Measurements from ENCODE around the gene ZNF121. TPM values are rescaled to one million over a fixed set of nuclear protein-coding genes. Genes with fewer than 3 reads are reported as not detected.

Gene ZNF121
- total RNA-seq, 4 donors from 2014 or later, result 27.4 to 39.8 (median 32.2) TPM

GRCh38 chr19:9538183-9539058, 45.9 kb downstream of the ZNF121 start, which contains the start of gene ZNF426:
ZNF426 (minus strand) TSS chr19:9538645; CDS start chr19:9536232, 2,413 bp downstream.
- peak within 1 kb of the TSS; percentile 83 to 95 (median 88) for H3K27ac ChIP-seq
- peak within 1 kb of the TSS; percentile 64 to 73 (median 68) for H3K4me3 ChIP-seq
- no peaks in the 10 kb centered on the region for H3K27me3 ChIP-seq
- peaks cover 16 to 38% (median 27%) of the 10 kb centered on the region in 3 donors for H3K36me3 ChIP-seq
- TF ChIP-seq POLR2A (IDR thresholded peaks at IDR 0.05), result peak in 1 of 2 donors; percentile 31
- no peak for TF ChIP-seq CTCF (IDR thresholded peaks at IDR 0.05)
- peak in 1 of 2 donors; percentile 80 for TF ChIP-seq EP300 (IDR thresholded peaks at IDR 0.05)
- 0 to 1% methylated on average over 47 to 49 of the region's 49 CpGs for WGBS, 2 donors
- peaks cover 0 to 44% (median 5%) of the 10 kb centered on the region in 4 donors for H3K9me3 ChIP-seq
- peak; percentile 67 to 70 for DNase-seq (ENCODE audit: low spot score in 2 of 2)
- peaks cover 0 to 18% (median 3%) of the 10 kb centered on the region in 4 donors for H3K4me1 ChIP-seq

- H3K9me3 ChIP-seq, result peaks cover 0 to 69% (median 17%) of the 10 kb centered on the region in 4 donors
- 95 to 97% methylated on average over 4 of the region's 4 CpGs for WGBS, 2 donors
- H3K27ac ChIP-seq, result no peak overlapping the region
- peaks cover 26 to 63% (median 52%) of the 10 kb centered on the region in 3 donors for H3K36me3 ChIP-seq
- H3K27me3 ChIP-seq, result no peaks in the 10 kb centered on the region
- TF ChIP-seq POLR2A (IDR thresholded peaks at IDR 0.05), result no peak
- TF ChIP-seq EP300 (IDR thresholded peaks at IDR 0.05), result no peak
- TF ChIP-seq CTCF (IDR thresholded peaks at IDR 0.05), result no peak
- H3K4me3 ChIP-seq, result no peak overlapping the region
- no peak for DNase-seq (ENCODE audit: low spot score in 2 of 2)
- H3K4me1 ChIP-seq, result peaks cover 0 to 18% (median 3%) of the 10 kb centered on the region in 4 donors
Measured at GRCh38 chr19:9535934-9536333, 48.4 kb downstream of the ZNF121 start.

- Histone ChIP-seq H3K27me3 (no peaks in the 10 kb centered on the region), H3K9me3 (peaks cover 14 to 100% (median 55%) of the 10 kb centered on the region in 4 donors), H3K36me3 (peaks cover 53 to 100% (median 81%) of the 10 kb centered on the region in 3 donors), H3K27ac (no peak overlapping the region), H3K4me1 (peaks cover 0 to 6% (median 0%) of the 10 kb centered on the region in 4 donors), H3K4me3 (no peak overlapping the region)
- no peak for TF ChIP-seq EP300 (IDR thresholded peaks at IDR 0.05)
- no peak for TF ChIP-seq POLR2A (IDR thresholded peaks at IDR 0.05)
- no peak for TF ChIP-seq CTCF (IDR thresholded peaks at IDR 0.05)
- no peak for DNase-seq (ENCODE audit: low spot score in 2 of 2)
- 96 to 98% methylated on average over 4 of the region's 4 CpGs for WGBS, 2 donors
Measured at GRCh38 chr19:9531933-9532332, 52.4 kb downstream of the ZNF121 start.

- Histone ChIP-seq H3K9me3 (peaks cover 14 to 99% (median 74%) of the 10 kb centered on the region in 4 donors), H3K27me3 (no peaks in the 10 kb centered on the region), H3K4me3 (no peak overlapping the region), H3K36me3 (peaks cover 39 to 99% (median 59%) of the 10 kb centered on the region in 3 donors), H3K27ac (no peak overlapping the region), H3K4me1 (no peaks in the 10 kb centered on the region)
- TF ChIP-seq POLR2A (IDR thresholded peaks at IDR 0.05), result no peak
- no peak for TF ChIP-seq CTCF (IDR thresholded peaks at IDR 0.05)
- no peak for TF ChIP-seq EP300 (IDR thresholded peaks at IDR 0.05)
- 96 to 99% methylated on average over 5 of the region's 5 CpGs for WGBS, 2 donors
- no peak for DNase-seq (ENCODE audit: low spot score in 2 of 2)
Measured at GRCh38 chr19:9528757-9529336, 55.5 kb downstream of the ZNF121 start.

Data from tibial nerve (tissue), 4 donors.